SK-MEL-5 (cell line): ENCODE measurements around the gene CIAPIN1. TPM values are rescaled to one million over a fixed set of nuclear protein-coding genes. Genes with fewer than 3 reads are reported as not detected.
"Not testable (repeated sequence)": the region's sequence is repeated elsewhere in the genome, so short reads cannot be mapped to it uniquely, and the experiment has no call there.

Experiments
- DNase-seq: peaks from one replicate; pipeline ENCODE4 v3.0.0-alpha.2; 2016; ENCODE audit warnings: low read depth, low spot score
- in situ Hi-C: cut with HindIII; loops from 2 replicates; pipeline ENCODE4 v1.10.0; 2016; ENCODE audit warnings: low sequenced_read_pairs, high pct_unique_total_duplicates, low pct_unique_long_range_greater_than_20kb
- total RNA-seq: library from RNA; depleted of rRNA; stranded (reverse); fragments of >200 nt; shearing (Covaris generic); gene quantifications from 2 replicates; pipeline ENCODE4 v1.2.3, GENCODE V29; 2014

Gene CIAPIN1
- total RNA-seq, 1 experiment from 2014 or later = 82.3 TPM

DNA sequence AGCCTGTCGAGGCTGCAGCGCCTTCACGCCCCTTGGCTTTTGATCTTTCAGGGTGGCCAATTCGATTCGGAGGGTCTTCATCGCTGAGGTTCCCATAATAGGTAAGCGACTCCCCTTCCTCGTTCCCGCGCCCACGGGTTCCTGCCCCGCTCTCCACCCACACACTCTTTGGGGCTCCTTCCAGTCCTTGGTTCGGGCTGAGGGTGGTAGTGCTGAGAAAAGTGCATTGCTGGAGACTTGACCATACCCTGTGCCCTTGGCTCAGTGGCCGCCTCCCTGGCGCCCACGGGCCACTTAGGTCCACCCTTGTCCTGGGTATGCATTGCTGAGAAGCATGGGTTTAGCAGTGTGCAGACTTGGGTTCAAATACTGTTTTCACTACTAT, 15.8 kb upstream of the CIAPIN1 start:
- no peak for DNase-seq
- in situ Hi-C loops = no loop called here

DNA sequence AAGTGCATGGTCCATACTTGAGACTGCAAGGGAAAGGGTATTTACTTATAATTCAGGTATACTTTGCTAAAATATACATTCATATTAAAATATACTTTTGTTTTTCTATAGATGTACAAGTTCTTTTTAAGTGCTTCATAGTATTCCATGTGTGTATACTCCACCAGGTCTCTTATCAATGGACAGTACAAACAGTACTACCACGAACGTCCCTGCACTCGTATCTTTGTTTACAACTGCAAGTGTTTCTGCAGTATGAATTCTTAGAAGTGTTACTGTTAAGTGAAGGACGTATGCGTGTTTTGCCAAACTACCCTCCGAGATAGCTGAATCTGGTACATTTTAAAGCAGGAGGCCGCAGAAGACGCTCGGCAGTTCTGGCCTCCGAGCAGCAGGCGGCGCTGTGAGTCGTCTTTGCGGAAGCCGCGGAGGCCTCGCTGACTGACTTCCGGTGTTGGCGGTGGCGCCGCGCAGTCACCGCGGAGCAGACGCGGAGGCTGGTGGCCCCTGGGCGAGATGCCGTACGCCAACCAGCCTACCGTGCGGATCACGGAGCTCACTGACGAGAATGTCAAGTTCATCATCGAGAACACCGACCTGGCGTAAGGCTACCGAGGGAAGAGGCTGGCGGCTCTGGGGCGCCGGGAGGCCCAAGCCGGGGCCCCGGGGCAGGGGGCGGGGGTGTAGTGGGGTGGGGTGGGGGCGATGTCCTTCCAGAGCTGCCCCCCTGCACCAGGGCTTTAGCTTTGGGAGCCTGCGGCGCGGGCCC, 15.2 kb upstream of the CIAPIN1 start, which contains the start of gene POLR2C:
POLR2C (plus strand) TSS at position 471 of the 769 bp plus-strand sequence; CDS start at position 517, 46 bp downstream.
- DNase-seq = peak; percentile 78

DNA sequence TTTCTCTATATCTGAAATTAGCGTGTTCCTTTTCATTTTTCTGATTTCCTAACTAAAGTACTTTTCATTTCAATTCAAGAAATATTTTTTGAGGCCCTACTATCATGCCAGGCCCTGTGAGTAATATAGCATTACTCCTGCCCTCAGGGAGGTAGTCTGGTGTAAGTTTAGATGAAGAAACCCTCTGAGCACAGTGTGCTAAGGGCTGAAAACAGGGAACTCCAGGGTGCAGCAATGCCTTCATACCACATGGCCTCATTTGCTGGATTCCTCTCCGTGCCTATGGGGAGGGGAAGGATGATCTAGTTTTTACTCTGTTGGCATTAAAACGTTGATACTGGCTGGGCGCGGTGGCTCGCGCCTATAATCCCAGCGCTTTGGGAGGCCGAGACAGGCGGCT, 4.8 kb upstream of the CIAPIN1 start:
- no peak for DNase-seq
- in situ Hi-C loops = no loop called here

More for the DNA sequence above, 15.2 kb upstream of the CIAPIN1 start, which contains the start of gene POLR2C:
- in situ Hi-C loops = no loop called here

DNA sequence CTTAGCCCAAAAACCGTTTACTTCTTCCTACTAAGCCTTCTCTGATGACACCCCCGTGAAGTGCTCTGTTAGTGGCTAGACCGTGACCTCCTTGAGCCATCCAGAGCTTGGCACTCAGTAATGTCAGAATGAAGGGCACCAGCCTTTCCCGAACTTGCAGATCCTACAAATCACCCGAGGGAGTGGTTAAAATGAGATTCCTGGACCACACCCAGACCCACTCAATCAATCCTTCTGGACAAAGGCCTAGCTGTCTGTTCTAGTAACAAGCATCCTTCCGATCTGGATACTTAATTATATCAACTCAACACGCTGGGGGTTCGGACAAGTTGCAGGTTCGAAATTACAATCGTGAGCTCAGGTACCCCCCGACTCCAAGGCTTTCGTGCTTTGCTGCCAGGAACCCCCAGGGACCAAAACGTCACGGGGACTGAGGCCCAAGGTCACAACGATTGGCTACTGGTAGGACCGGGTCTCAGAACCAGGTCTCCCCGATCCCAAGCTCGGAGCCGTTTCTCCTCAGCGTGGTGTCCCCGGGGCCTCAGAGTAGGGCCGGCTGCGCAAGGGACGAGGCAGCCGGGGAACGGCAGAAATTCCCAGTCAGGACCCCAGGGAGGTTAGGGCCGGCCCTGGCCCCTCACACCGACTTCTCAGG, 527 bp downstream of the CIAPIN1 start:
- in situ Hi-C loops = no loop called here
- DNase-seq = peak; percentile 37

DNA sequence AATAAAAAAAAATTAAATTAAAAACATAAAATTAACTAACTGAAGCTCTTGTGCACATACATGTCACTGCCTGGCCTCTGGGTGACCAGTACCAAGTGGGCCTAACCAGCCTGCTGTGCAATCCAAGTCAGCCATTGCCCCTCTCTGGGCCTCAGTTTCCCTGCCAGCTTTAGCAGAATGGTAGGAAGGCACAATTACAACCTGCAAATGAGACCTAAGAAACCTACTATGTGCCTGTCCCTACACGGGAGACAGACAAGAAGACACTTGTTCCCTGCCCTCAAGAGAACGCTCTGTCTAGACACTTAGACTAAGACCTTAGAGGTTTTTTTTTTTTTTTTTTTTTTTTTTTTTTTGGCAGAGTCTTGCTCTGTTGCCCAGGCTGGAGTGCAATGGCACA, 1.7 kb downstream of the CIAPIN1 start:
- DNase-seq = no peak
- in situ Hi-C loops = no loop called here

DNA sequence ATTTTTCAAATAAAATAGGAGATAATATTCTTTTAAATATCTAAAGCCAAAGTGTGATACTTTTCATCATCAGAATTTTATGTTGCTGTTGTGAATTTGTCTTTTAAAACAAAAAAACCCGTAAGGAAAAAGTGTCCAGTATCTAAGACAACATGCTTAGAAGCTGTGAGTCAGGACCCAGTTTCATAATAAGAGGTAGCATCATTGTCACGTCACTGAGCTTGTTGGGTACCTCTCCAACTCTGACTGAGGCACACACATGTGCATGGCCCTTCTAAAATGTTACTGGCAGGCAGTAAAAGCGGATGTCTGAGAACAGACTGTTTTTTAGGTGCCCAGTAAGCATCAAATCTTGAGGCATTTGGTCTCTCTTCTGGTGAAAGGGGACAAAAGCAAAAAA, 2.5 kb downstream of the CIAPIN1 start:
- DNase-seq = no peak
- in situ Hi-C loops = no loop called here

DNA sequence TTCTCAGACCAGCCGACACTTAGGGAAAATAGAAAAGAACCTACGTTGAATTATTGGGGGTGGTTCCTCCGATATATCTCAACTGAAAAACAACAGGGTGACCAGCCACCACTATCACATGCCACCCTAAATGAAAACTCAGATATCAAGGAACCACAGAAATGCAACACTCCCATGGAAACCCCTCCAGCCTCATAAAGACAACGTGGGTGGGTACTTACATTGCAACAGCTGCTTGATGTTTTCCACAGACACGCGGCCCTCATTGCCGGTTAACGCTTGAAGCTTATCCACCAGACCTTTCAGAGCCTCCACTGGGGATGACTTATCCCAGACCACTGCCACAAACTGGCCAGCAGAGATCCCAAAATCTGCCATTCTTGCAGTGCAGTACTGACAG, 6.6 kb downstream of the CIAPIN1 start:
- in situ Hi-C loops, DNase-seq: not testable (repeated sequence)

DNA sequence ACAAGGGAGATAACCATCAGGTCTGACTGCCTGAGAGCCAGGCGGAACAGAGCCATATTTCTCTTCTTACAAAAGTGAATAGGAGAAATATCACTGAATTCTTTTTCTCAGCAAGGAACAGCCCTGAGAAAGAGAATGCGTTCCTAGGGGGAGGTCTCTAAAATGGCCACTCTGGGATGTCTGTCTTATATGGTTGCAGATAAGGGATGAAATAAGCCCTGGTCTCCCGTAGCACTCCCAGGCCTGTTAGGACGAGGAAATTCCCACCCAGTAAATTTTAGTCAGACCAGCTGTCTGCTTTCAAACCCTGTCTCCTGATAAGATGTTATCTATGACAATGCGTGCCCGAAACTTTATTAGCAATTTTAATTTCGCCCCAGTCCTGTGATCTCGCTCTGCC, 7.2 kb downstream of the CIAPIN1 start:
- DNase-seq, in situ Hi-C loops: not testable (repeated sequence)

DNA sequence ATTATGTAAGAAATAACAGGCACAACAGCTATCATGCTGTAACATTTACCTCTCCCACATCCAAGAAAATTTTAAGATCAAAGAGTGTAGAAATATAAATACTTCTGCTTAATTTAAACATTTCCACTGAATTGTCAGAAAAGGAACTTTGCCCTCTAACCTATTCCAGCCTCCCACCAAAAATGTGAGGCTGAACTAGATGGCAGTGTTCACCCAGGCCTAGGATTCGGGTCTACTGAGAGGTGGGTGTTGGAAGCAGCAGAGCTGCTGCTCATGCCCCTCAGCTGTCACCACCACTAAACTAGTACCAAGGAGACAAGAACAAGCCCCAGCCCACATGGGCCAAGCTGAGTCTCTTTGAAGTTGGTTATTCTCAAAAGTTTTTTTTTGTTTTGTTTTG, 11.3 kb downstream of the CIAPIN1 start:
- in situ Hi-C loops = no loop called here
- no peak for DNase-seq

DNA sequence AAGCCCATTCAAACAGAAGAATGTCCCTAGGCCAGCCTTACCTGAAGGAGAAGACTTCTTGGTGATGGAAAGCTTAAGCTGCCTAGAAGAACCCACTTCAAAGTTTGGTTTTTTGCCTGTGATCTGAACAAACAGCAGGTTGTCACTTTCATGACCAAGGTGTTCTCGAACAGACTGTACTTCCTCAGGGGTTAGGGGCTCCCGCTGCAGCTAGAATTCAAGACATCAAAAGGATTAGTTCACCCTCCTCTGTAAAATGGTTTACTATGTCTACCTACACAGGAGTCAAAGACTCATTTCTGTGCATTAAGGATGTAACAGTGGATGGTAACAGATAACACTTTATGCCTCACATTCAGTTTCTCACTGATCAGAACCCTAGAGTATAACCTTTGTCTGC, 13.2 kb downstream of the CIAPIN1 start:
- no peak for DNase-seq
- in situ Hi-C loops = no loop called here

DNA sequence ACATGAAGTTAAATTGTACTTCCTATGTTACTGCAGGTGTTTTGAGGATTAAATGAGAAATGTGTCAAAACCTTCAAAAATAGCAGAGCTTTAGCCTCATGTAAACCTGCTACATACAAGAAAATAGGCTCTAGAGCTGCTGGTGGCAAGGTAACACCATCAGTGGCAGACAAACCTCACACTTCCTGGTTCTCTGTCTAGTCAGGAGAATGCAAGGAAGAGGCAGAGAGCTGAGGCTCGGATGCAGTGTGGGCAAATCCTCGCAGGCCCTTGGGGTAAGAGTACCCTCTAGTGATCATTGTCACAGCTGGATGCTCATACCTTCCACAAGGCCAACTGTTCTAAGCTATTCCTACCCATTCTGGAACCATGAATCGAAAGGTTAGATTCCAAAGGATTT, 14.2 kb downstream of the CIAPIN1 start:
- DNase-seq = no peak
- in situ Hi-C loops = no loop called here

DNA sequence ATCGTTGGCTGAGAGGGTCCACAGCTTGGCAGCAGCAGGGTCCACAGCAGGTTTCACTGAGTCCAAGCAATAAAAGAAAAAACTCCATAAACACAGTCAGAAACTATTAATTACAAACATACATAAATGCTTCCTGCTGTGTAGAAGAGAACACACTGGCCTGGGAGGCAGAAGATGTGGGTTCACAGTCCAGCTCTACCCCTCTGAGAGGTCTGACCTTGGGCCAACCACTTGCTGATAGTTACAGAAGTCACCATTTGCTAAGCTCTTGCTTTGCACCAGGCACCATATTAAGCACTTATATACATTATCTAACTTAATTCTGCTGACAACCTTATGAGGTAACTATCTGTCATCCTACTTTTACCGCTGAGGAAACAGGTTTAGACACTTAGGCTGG, 14.7 kb downstream of the CIAPIN1 start:
- no peak for DNase-seq
- in situ Hi-C loops = no loop called here

DNA sequence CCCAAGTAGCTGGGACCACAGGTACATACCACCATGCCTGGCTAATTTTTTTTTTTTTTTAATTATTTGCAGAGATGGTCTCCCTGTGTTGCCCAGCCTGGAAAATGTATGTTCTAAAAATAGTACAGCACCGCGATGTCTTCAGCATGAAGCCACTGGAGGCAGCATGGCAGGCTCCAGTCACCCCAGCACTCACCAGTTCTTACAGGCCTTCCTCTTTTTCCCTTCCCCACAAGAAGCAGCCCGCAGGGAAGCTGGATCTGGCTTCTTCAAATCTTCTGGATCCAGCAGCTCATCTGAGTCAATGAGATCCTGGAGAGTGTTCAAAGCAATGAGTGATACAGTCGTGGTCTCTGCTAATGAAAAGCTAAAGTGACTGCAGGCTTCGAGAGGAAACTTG, 16.2 kb downstream of the CIAPIN1 start:
- DNase-seq = no peak
- in situ Hi-C loops = no loop called here

DNA sequence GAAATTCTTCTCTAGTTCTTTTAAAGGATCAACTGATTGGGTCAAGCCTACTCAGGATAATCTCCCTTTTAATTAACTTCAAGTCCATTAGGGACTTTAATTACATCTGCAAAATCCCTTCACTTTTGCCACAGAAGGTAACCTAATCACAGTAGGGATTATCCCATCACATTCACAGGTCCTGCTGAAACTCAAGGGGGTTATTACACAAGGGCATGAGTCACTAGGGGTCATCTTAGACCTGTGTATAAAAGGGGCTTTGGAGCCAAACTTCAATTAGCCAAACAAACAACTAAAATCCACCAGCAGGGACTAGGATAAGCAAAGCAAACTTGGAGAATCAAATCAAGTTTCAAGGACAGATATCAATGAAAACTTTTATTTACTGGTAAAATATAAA, 19.4 kb downstream of the CIAPIN1 start:
- in situ Hi-C loops = no loop called here

DNA sequence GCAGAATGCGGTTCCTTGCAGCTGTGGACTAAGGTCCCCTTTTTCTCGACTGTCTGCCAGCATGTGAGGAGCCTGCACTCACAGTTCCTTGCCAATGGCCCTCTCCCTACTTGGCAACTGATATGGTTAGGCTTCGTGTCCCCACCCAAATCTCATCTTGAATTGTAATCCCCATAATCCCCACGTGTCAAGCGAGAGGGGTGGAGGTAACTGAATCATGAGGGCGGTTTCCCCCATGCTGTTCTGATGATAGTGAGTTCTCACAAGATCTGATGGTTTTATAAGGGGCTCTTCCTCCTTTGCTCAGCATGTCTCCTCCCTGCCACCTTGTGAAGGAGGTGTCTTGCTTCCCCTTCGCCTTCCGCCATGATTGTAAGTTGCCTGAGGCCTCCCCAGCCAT, 19.9 kb downstream of the CIAPIN1 start:
- DNase-seq = no peak
- in situ Hi-C loops = no loop called here

More for the DNA sequence above, 19.4 kb downstream of the CIAPIN1 start:
- DNase-seq = no peak

DNA sequence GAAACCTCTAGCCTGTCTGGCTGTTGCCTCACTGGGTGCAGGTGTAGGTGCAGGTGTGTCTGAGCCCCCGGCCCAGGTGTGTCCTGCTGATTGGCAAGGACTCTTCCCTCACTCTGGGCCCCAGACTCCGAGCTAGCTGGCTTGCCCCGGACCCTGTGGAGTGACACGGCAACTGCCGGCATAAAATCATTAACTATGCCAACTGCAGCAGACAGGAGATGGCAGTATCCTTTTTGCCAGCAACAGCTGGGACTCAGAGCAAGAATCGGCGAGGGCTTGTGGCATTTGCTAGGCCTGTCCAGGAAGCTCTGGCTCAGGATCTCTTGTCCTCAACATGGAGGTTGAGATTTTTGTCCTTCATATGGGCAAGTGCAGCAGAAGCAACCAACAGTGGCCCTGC, 20.8 kb downstream of the CIAPIN1 start:
- DNase-seq = no peak
- in situ Hi-C loops = no loop called here

DNA sequence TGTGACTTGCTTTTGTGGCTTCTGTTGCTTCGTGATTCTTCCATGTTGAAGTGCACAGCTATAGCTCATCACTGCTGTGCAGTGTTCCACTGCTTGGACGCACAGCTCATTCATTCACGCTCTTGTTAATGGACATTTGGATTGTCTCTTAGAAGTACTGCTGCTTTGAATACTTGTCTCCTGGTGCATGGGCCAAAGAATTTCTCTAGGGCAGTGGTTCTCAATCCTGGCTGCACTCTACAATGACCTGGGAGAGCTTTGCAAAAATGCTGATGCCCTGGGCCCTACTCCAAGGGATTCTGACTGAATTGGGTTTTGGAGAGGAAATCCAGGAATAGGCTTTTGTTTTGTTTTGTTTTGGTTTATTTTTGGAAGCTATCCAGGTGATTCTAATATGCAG, 22.6 kb downstream of the CIAPIN1 start:
- DNase-seq = no peak
- in situ Hi-C loops = no loop called here

DNA sequence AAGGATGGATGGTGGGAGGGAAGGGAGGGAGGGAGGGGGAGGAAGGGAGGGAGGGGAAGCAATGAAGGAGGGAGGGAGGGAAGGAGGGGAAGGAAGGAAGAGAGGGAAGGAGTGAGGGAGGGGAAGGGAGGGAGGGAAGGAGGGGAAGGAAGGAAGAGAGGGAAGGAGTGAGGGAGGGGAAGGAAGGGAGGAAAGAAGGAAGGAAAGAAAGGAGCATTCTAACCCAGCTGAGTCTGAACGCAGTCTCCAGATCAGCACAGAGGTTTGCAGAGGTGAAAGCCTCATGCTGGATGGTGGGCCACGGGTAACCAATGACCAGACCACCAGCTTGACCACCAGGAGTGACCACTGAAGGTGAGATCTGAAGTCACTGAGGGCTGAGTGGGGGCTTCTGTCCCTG, 24.0 kb downstream of the CIAPIN1 start:
- in situ Hi-C loops = no loop called here
- DNase-seq = no peak
